GM12878 (cell line): ENCODE results near the gene NHLRC4. TPM values are rescaled to one million over a fixed set of nuclear protein-coding genes. Genes with fewer than 3 reads are reported as not detected.

ENCODE experiments used
- BCL11A ChIP-seq: IDR thresholded peaks from 2 replicates; pipeline ENCODE4 v1.6.1; 2011; ENCODE audit warnings: low read depth, low read length
- CBX3 ChIP-seq: fragments of 200-600 bp; sonication (generic); IDR thresholded peaks from 2 replicates; pipeline ENCODE4 v1.6.1; 2016; ENCODE audit warnings: low read depth, borderline replicate concordance
- CEBPB ChIP-seq, 2 experiments: fragments of 150-350 bp in 1 of 2; IDR thresholded peaks; 2 replicates each; pipeline ENCODE4 v1.6.1; 2012 to 2014; ENCODE audit warnings: low read depth in 2 of 2, low read length in 2 of 2, borderline replicate concordance in 1 of 2, inconsistent platforms in 1 of 2
- IRF3 ChIP-seq: fragments of 450-650 bp; IDR thresholded peaks from 2 replicates; pipeline ENCODE4 v1.6.1; 2014; ENCODE audit warnings: mild to moderate bottlenecking
- KAT2A ChIP-seq: conservative IDR thresholded peaks from 2 replicates; pipeline ENCODE4 v1.6.1; 2011; ENCODE audit warnings: low read depth, low read length; ENCODE audit not compliant: control insufficient read depth
- MEF2A ChIP-seq: IDR thresholded peaks from 2 replicates; pipeline ENCODE4 v1.6.1; 2011; ENCODE audit warnings: low read depth, mild to moderate bottlenecking, low read length, moderate library complexity; ENCODE audit not compliant: insufficient read depth
- MEF2B ChIP-seq: fragments of 450-650 bp; IDR thresholded peaks from 2 replicates; pipeline ENCODE4 v1.6.1; 2018; ENCODE audit warnings: mild to moderate bottlenecking, moderate library complexity; ENCODE audit not compliant: partially characterized antibody, poor library complexity, severe bottlenecking
- REST ChIP-seq: IDR thresholded peaks from 2 replicates; pipeline ENCODE4 v1.6.1; 2012; ENCODE audit warnings: mild to moderate bottlenecking, low read depth, low read length
- polyA plus RNA-seq, 11 experiments: library from polyadenylated mRNA; depleted of rRNA in 4 of 11; unstranded in 6 of 11; stranded (reverse) in 5 of 11; fragments of >200 nt; fragmentation: Nextera tagmentation in 4 of 11; fragmentation: Illumina TruSeq in 1 of 11; extraction: Ambion mirVana in 4 of 11; extraction: Trizol in 1 of 11; gene quantifications; 1 replicate in 1 of 11; 2 replicates in 10 of 11; pipeline versions ENCODE4 v1.2.1 to v1.2.3, GENCODE V29; 2011 to 2016; ENCODE audit warnings: inconsistent platforms in 2 of 11, missing spikeins in 2 of 11, low read depth in 1 of 11
- total RNA-seq, 4 experiments: library from RNA; depleted of rRNA in 3 of 4; stranded (reverse); fragments of >200 nt in 3 of 4; fragmentation: Illumina TruSeq in 1 of 4; extraction: Trizol in 1 of 4; gene quantifications; 2 replicates each; pipeline versions ENCODE4 v1.2.1 to v1.2.3, GENCODE V29; 2013 to 2021

Gene NHLRC4
- total and polyA plus RNA-seq, 10 of the 15 experiments (the other 5 are each of a cell fraction or from before 2014, with no cell fraction given) = 0.07 to 1.1 (median 0.57) TPM; not detected in 3

- TF ChIP-seq REST (no peak), CBX3 (no peak), CEBPB (IDR thresholded peaks at IDR 0.05; ENCODE audit: borderline replicate concordance in 1 of 2, low read depth in 2 of 2, low read length in 2 of 2) (no peak), MEF2A (no peak), MEF2B (no peak), IRF3 (no peak), BCL11A (no peak), KAT2A (no peak)
These were observed 9.5 kb downstream of the NHLRC4 start (continued) for GRCh38 chr16:576197-576822.
